GM12878 (cell line): ENCODE measurements around the gene ADGRV1.

Source experiments
- BHLHE40 ChIP-seq, 2 experiments: fragments of 450-650 bp in 1 of 2; IDR thresholded peaks; 2 replicates each; pipeline ENCODE4 v1.6.1; 2011 to 2017; ENCODE audit warnings: low read depth in 2 of 2, borderline replicate concordance in 1 of 2, improper control_type of control experiment in 1 of 2, low read length in 1 of 2, mild to moderate bottlenecking in 1 of 2
- BRCA1 ChIP-seq: IDR thresholded peaks from 2 replicates; pipeline ENCODE4 v1.6.1; 2011; ENCODE audit warnings: low read depth, low read length, improper control_type of control experiment
- CEBPB ChIP-seq, 2 experiments: fragments of 150-350 bp in 1 of 2; IDR thresholded peaks; 2 replicates each; pipeline ENCODE4 v1.6.1; 2012 to 2014; ENCODE audit warnings: low read depth in 2 of 2, low read length in 2 of 2, borderline replicate concordance in 1 of 2, inconsistent platforms in 1 of 2
- CEBPZ ChIP-seq: fragments of 150-350 bp; IDR thresholded peaks from 2 replicates; pipeline ENCODE4 v1.6.1; 2016; ENCODE audit warnings: low read depth, low read length
- CTCF ChIP-seq, 3 experiments: IDR thresholded peaks in 2 of 3; conservative IDR thresholded peaks in 1 of 3; 2 replicates each; pipeline ENCODE4 v1.5.1; 2011; ENCODE audit warnings: low read depth in 3 of 3, low read length in 3 of 3, mild to moderate bottlenecking in 3 of 3, control low read depth in 2 of 3, moderate library complexity in 2 of 3, inconsistent platforms in 1 of 3, mixed read lengths in 1 of 3; ENCODE audit not compliant: control insufficient read depth in 2 of 3, insufficient read depth in 1 of 3; ENCODE audit errors: extremely low read depth in 1 of 3
- EP300 ChIP-seq, 2 experiments: fragments of 150-350 bp in 1 of 2; IDR thresholded peaks; 2 replicates each; pipeline ENCODE4 v1.6.1; 2011 to 2012; ENCODE audit warnings: low read depth in 2 of 2, low read length in 2 of 2, borderline replicate concordance in 1 of 2, improper control_type of control experiment in 1 of 2, inconsistent platforms in 1 of 2; ENCODE audit not compliant: control insufficient read depth in 1 of 2
- ETV6 ChIP-seq, 2 experiments: fragments of 450-650 bp in 1 of 2; IDR thresholded peaks in 1 of 2; conservative IDR thresholded peaks in 1 of 2; 2 replicates each; pipeline ENCODE4 v1.6.1; 2014; ENCODE audit warnings: antibody characterized with exemption in 1 of 2, borderline replicate concordance in 1 of 2, low read depth in 1 of 2, mild to moderate bottlenecking in 1 of 2, moderate library complexity in 1 of 2
- HDAC6 ChIP-seq: fragments of 200-600 bp; sonication (generic); IDR thresholded peaks from one replicate; pipeline ENCODE4 v1.8.0; 2017; ENCODE audit warnings: antibody characterized with exemption; ENCODE audit not compliant: unreplicated experiment
- NR2F1 ChIP-seq: fragments of 450-650 bp; conservative IDR thresholded peaks from 2 replicates; pipeline ENCODE4 v1.6.1; 2017; ENCODE audit warnings: mild to moderate bottlenecking
- REST ChIP-seq: IDR thresholded peaks from 2 replicates; pipeline ENCODE4 v1.6.1; 2012; ENCODE audit warnings: mild to moderate bottlenecking, low read depth, low read length
- SMC3 ChIP-seq: IDR thresholded peaks from 2 replicates; pipeline ENCODE4 v1.6.1; 2011; ENCODE audit warnings: low read length, improper control_type of control experiment, borderline replicate concordance
- SUZ12 ChIP-seq: fragments of 200-600 bp; sonication (generic); IDR thresholded peaks from one replicate; pipeline ENCODE4 v1.6.1; 2018; ENCODE audit warnings: antibody characterized with exemption, mild to moderate bottlenecking; ENCODE audit not compliant: unreplicated experiment
- TARDBP ChIP-seq: IDR thresholded peaks from 2 replicates; pipeline ENCODE4 v1.6.1; 2016; ENCODE audit warnings: borderline replicate concordance

GRCh38 chr5:91132550-91132949 lies 574.0 kb downstream of the ADGRV1 start:
- TF ChIP-seq ETV6 (conservative IDR thresholded peaks at IDR 0.05 in 1 of 2, IDR thresholded peaks at IDR 0.05 in 1 of 2; ENCODE audit: borderline replicate concordance in 1 of 2, low read depth in 1 of 2) (no peak), SMC3 (no peak), EP300 (IDR thresholded peaks at IDR 0.05; ENCODE audit: borderline replicate concordance in 1 of 2, control insufficient read depth in 1 of 2, low read depth in 2 of 2, low read length in 2 of 2) (0 out of 4 replicates have a peak, but pooled peaks of 1 of the 2 experiments have one; percentile 12), SUZ12 (no peak), HDAC6 (no peak), CTCF (IDR thresholded peaks at IDR 0.05 in 2 of 3, conservative IDR thresholded peaks at IDR 0.05 in 1 of 3; ENCODE audit: control insufficient read depth in 2 of 3, extremely low read depth in 1 of 3, insufficient read depth in 1 of 3, low read depth in 3 of 3, low read length in 3 of 3) (no peak), REST (no peak), TARDBP (no peak), CEBPZ (no peak), BHLHE40 (IDR thresholded peaks at IDR 0.05; ENCODE audit: borderline replicate concordance in 1 of 2, low read depth in 2 of 2, low read length in 1 of 2) (peak in 1 of 2 experiments; percentile 28; a peak in 2 of 4 replicates), NR2F1 (no peak; the same call in 1 of the 2 replicates), CEBPB (IDR thresholded peaks at IDR 0.05; ENCODE audit: borderline replicate concordance in 1 of 2, low read depth in 2 of 2, low read length in 2 of 2) (no peak), BRCA1 (no peak)
